ENCODE results near the gene RNF212B.

DNA sequence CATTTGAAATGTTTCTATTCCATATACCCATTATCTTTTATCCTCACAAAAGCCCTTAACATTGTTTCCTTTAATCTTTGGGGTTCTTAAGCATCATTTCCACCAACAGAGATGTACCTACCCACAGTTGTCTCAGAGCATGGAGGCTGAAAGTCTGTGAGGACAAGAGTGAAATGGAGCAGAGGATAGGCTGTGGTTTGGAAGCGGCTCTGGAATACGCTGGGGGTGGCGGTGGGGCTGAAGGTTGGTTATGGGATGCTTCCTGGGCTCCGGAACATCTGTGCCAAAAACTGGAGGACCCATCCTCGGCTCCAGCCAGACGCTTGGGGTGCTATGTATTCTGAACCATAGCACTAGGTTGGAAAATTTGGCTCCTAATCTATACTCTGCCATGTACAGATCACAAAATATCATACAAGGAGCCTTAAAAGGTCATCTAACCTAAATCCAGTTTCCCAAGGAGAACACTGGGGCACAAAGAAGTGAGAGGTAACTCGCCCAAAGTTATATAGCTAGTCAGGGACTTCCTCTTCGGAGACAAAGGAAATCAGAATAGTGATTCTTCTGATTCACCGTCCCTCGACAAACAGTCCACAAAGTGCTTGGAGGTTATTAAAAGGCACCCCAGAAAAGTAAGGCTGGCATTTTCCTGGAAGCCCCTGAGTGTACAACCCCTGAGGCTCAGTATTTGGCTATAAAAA, 62.4 kb downstream of the RNF212B start:
- TF ChIP-seq, protein P1, sequence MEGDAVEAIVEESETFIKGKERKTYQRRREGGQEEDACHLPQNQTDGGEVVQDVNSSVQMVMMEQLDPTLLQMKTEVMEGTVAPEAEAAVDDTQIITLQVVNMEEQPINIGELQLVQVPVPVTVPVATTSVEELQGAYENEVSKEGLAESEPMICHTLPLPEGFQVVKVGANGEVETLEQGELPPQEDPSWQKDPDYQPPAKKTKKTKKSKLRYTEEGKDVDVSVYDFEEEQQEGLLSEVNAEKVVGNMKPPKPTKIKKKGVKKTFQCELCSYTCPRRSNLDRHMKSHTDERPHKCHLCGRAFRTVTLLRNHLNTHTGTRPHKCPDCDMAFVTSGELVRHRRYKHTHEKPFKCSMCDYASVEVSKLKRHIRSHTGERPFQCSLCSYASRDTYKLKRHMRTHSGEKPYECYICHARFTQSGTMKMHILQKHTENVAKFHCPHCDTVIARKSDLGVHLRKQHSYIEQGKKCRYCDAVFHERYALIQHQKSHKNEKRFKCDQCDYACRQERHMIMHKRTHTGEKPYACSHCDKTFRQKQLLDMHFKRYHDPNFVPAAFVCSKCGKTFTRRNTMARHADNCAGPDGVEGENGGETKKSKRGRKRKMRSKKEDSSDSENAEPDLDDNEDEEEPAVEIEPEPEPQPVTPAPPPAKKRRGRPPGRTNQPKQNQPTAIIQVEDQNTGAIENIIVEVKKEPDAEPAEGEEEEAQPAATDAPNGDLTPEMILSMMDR (IDR thresholded peaks at IDR 0.05) = no peak
- TF ChIP-seq POLR2AphosphoS5 (IDR thresholded peaks at IDR 0.05; ENCODE audit: low read depth, low read length) = no peak

All from Panc1 (cell line).